VCaP (cell line): ENCODE data around the gene VRK2.
"Not testable (repeated sequence)": the region's sequence is repeated elsewhere in the genome, so short reads cannot be mapped to it uniquely, and the experiment has no call there.

ENCODE experiments used
- H3K27ac ChIP-seq: fragments of 450-650 bp; 2 replicates; pipeline ENCODE4 v1.5.1; 2017
- CTCF ChIP-seq: fragments of 450-650 bp; conservative IDR thresholded peaks from 2 replicates; pipeline ENCODE4 v1.5.1; 2017; ENCODE audit warnings: mild to moderate bottlenecking, moderate library complexity

The VRK2 gene

GRCh38 chr2:58110765-58111164 is 64.2 kb downstream of the VRK2 start:
- H3K27ac ChIP-seq = no peak overlapping the region
- no peak; the same call in 1 of the 2 replicates for TF ChIP-seq CTCF

- not testable (repeated sequence) for H3K27ac ChIP-seq
Measured at GRCh38 chr2:58113563-58113962, 67.0 kb downstream of the VRK2 start.

- no peak for TF ChIP-seq CTCF
Measured at GRCh38 chr2:58120626-58121229, 74.1 kb downstream of the VRK2 start.

GRCh38 chr2:58122040-58122439 is 75.4 kb downstream of the VRK2 start:
- H3K27ac ChIP-seq = no peak overlapping the region
- no peak for TF ChIP-seq CTCF

More at GRCh38 chr2:58120626-58121229, 74.1 kb downstream of the VRK2 start:
- H3K27ac ChIP-seq = no peak overlapping the region

- TF ChIP-seq CTCF = no peak
Measured at GRCh38 chr2:58122540-58122939, 75.9 kb downstream of the VRK2 start.

GRCh38 chr2:58127111-58127510 is 80.5 kb downstream of the VRK2 start:
- no peak overlapping the region for H3K27ac ChIP-seq
- no peak for TF ChIP-seq CTCF

More at GRCh38 chr2:58122540-58122939, 75.9 kb downstream of the VRK2 start:
- no peak overlapping the region for H3K27ac ChIP-seq

GRCh38 chr2:58130238-58130637 is 83.6 kb downstream of the VRK2 start:
- H3K27ac ChIP-seq = no peak overlapping the region
- TF ChIP-seq CTCF = no peak

GRCh38 chr2:58131191-58132011 is 84.8 kb downstream of the VRK2 start:
- H3K27ac ChIP-seq = peak overlapping the region; percentile 57

More at GRCh38 chr2:58131191-58132011, 84.8 kb downstream of the VRK2 start:
- TF ChIP-seq CTCF = peak; percentile 37; the same call in 1 of the 2 replicates
